NCI-H526 treated with DMSO at 0.1 percent for 48 hours (cell line): Measurements from ENCODE around the gene FBXO30.
A peak's percentile ranks its signal among the peaks of the same experiment; 100 is the strongest.

Source experiments
- DNase-seq: peaks from one replicate; lab custom pipeline; 2025; lab: John Stamatoyannopoulos, UW

The FBXO30 gene

GRCh38 chr6:145814501-145815308 is at the start of gene FBXO30:
Gene FBXO30 (minus strand): TSS chr6:145814795. CDS start chr6:145806405, 8,390 bp downstream.
- peak; percentile 57 for DNase-seq

GRCh38 chr6:145863988-145864616 is 49.5 kb upstream of the FBXO30 start:
- DNase-seq, result no peak

GRCh38 chr6:145863366-145863765 is 48.8 kb upstream of the FBXO30 start:
- DNase-seq, result no peak

- no peak for DNase-seq
Observed at GRCh38 chr6:145860562-145860961, 46.0 kb upstream of the FBXO30 start.

- no peak for DNase-seq
Observed at GRCh38 chr6:145850671-145851070, 36.1 kb upstream of the FBXO30 start.

GRCh38 chr6:145848541-145848940 is 33.9 kb upstream of the FBXO30 start:
- DNase-seq, result no peak

- no peak for DNase-seq
Observed at GRCh38 chr6:145845557-145845956, 31.0 kb upstream of the FBXO30 start.

GRCh38 chr6:145844933-145845540 is 30.4 kb upstream of the FBXO30 start:
- DNase-seq, result no peak

GRCh38 chr6:145842693-145843546 is 28.3 kb upstream of the FBXO30 start:
- DNase-seq, result no peak

- no peak for DNase-seq
Observed at GRCh38 chr6:145841668-145842067, 27.1 kb upstream of the FBXO30 start.

GRCh38 chr6:145839653-145840052 is 25.1 kb upstream of the FBXO30 start:
- no peak for DNase-seq

GRCh38 chr6:145838305-145838704 is 23.7 kb upstream of the FBXO30 start:
- DNase-seq, result no peak

GRCh38 chr6:145836772-145837171 is 22.2 kb upstream of the FBXO30 start:
- DNase-seq, result no peak

- no peak for DNase-seq
Observed at GRCh38 chr6:145836170-145836569, 21.6 kb upstream of the FBXO30 start.

GRCh38 chr6:145830612-145831011 is 16.0 kb upstream of the FBXO30 start:
- DNase-seq, result no peak

- DNase-seq, result no peak
Observed at GRCh38 chr6:145829950-145830349, 15.4 kb upstream of the FBXO30 start.

- DNase-seq, result no peak
Observed at GRCh38 chr6:145829102-145829501, 14.5 kb upstream of the FBXO30 start.

GRCh38 chr6:145824344-145824743 is 9.7 kb upstream of the FBXO30 start:
- no peak for DNase-seq

- DNase-seq, result no peak
Observed at GRCh38 chr6:145823328-145823944, 8.8 kb upstream of the FBXO30 start.

GRCh38 chr6:145822456-145822855 is 7.9 kb upstream of the FBXO30 start:
- no peak for DNase-seq

GRCh38 chr6:145819994-145820393 is 5.4 kb upstream of the FBXO30 start:
- no peak for DNase-seq

- no peak for DNase-seq
Observed at GRCh38 chr6:145818796-145819195, 4.2 kb upstream of the FBXO30 start.
